Measurements from ENCODE around the gene VWC2L.

VWC2L gene

GRCh38 chr2:214481204-214481603 is 70.3 kb downstream of the VWC2L start:
- DNase-seq (ENCODE audit: low read depth in 2 of 2), result peak; percentile 1 to 18
- H3K4me3 ChIP-seq (replicated peaks in 1 of 2; ENCODE audit: low read depth in 2 of 2, low read length in 2 of 2), result no peak overlapping the region
- TF ChIP-seq, protein P1, sequence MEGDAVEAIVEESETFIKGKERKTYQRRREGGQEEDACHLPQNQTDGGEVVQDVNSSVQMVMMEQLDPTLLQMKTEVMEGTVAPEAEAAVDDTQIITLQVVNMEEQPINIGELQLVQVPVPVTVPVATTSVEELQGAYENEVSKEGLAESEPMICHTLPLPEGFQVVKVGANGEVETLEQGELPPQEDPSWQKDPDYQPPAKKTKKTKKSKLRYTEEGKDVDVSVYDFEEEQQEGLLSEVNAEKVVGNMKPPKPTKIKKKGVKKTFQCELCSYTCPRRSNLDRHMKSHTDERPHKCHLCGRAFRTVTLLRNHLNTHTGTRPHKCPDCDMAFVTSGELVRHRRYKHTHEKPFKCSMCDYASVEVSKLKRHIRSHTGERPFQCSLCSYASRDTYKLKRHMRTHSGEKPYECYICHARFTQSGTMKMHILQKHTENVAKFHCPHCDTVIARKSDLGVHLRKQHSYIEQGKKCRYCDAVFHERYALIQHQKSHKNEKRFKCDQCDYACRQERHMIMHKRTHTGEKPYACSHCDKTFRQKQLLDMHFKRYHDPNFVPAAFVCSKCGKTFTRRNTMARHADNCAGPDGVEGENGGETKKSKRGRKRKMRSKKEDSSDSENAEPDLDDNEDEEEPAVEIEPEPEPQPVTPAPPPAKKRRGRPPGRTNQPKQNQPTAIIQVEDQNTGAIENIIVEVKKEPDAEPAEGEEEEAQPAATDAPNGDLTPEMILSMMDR (IDR thresholded peaks at IDR 0.05; ENCODE audit: low read depth, low read length), result no peak

- H3K4me3 ChIP-seq (replicated peaks in 1 of 2; ENCODE audit: low read depth in 2 of 2, low read length in 2 of 2), result no peak overlapping the region
- no peak for DNase-seq (ENCODE audit: low read depth in 2 of 2)
- TF ChIP-seq, protein P1 (IDR thresholded peaks at IDR 0.05; ENCODE audit: low read depth, low read length), result no peak
These were observed 71.9 kb downstream of the VWC2L start for GRCh38 chr2:214482728-214483127.

GRCh38 chr2:214484239-214484638 is 73.4 kb downstream of the VWC2L start:
- TF ChIP-seq, protein P1 (IDR thresholded peaks at IDR 0.05; ENCODE audit: low read depth, low read length), result no peak
- no peak for DNase-seq (ENCODE audit: low read depth in 2 of 2)
- H3K4me3 ChIP-seq (replicated peaks in 1 of 2; ENCODE audit: low read depth in 2 of 2, low read length in 2 of 2), result no peak overlapping the region

- TF ChIP-seq, protein P1 (IDR thresholded peaks at IDR 0.05; ENCODE audit: low read depth, low read length), result no peak
- no peak overlapping the region for H3K4me3 ChIP-seq (replicated peaks in 1 of 2; ENCODE audit: low read depth in 2 of 2, low read length in 2 of 2)
- no peak for DNase-seq (ENCODE audit: low read depth in 2 of 2)
These were observed 73.8 kb downstream of the VWC2L start for GRCh38 chr2:214484701-214485100.

- TF ChIP-seq, protein P1 (IDR thresholded peaks at IDR 0.05; ENCODE audit: low read depth, low read length), result no peak
- no peak for DNase-seq (ENCODE audit: low read depth in 2 of 2)
- H3K4me3 ChIP-seq (replicated peaks in 1 of 2; ENCODE audit: low read depth in 2 of 2, low read length in 2 of 2), result no peak overlapping the region
These were observed 78.3 kb downstream of the VWC2L start for GRCh38 chr2:214489181-214489580.

GRCh38 chr2:214489702-214490101 is 78.8 kb downstream of the VWC2L start:
- DNase-seq (ENCODE audit: low read depth in 2 of 2), result no peak
- TF ChIP-seq, protein P1 (IDR thresholded peaks at IDR 0.05; ENCODE audit: low read depth, low read length), result no peak
- no peak overlapping the region for H3K4me3 ChIP-seq (replicated peaks in 1 of 2; ENCODE audit: low read depth in 2 of 2, low read length in 2 of 2)

DNA sequence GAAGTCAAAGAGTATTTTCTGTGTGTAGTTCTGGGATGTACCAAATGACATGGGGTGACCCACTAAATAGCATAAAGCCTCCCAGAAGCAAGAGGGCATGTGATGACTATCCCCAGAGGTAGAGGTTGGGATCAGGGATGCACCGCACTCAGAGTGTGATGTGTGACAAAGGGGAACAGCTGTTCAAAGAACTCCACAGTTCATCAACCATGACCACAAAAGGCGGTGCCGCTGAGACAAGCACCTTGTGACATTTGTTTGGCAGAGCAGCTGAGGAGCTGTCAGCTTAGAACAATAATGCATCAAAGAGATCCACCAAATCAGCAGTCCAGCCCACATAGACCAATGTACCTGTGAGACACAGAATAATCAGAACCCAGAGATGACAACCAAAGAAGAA is 81.3 kb downstream of the VWC2L start:
- no peak overlapping the region for H3K4me3 ChIP-seq (replicated peaks in 1 of 2; ENCODE audit: low read depth in 2 of 2, low read length in 2 of 2)
- no peak for DNase-seq (ENCODE audit: low read depth in 2 of 2)
- TF ChIP-seq, protein P1 (IDR thresholded peaks at IDR 0.05; ENCODE audit: low read depth, low read length), result no peak

Measured in cardiac fibroblast (primary cell).